Right lobe of liver (tissue), 6 donors: ENCODE measurements around the gene EFCAB5. TPM values are rescaled to one million over a fixed set of nuclear protein-coding genes. Genes with fewer than 3 reads are reported as not detected.

Experiments
- ATAC-seq, 4 donors: fragments of 200-7000 bp; cut with Tn5 transposase; one replicate each; pipeline ENCODE4 v1.9.1; 2020; ENCODE audit warnings: mild to moderate bottlenecking in 4 of 4, moderate library complexity in 4 of 4
- DNase-seq, 3 donors: peaks; one replicate each; pipeline ENCODE4 v3.0.0-alpha.2; 2020
- H3K27ac ChIP-seq, 3 donors: fragments of 200-600 bp; one replicate each; pipeline ENCODE4 v1.8.0; 2022
- H3K27me3 ChIP-seq, 2 donors: fragments of 200-600 bp; one replicate each; pipeline ENCODE4 v1.8.0; 2022
- H3K36me3 ChIP-seq, 4 donors: fragments of 200-600 bp; sonication (generic) in 1 of 4; one replicate each; pipeline versions ENCODE4 v1.5.1 to v1.8.0; 2017 to 2022; ENCODE audit warnings: control low read depth in 1 of 4
- H3K4me1 ChIP-seq, 4 donors: fragments of 200-600 bp; sonication (generic) in 1 of 4; one replicate each; pipeline versions ENCODE4 v1.5.1 to v1.8.0; 2017 to 2022; ENCODE audit warnings: control low read depth in 1 of 4
- H3K4me3 ChIP-seq, 3 donors: fragments of 200-600 bp; one replicate each; pipeline ENCODE4 v1.8.0; 2022
- H3K9me3 ChIP-seq, 4 donors: fragments of 200-600 bp; sonication (generic) in 1 of 4; one replicate each; pipeline versions ENCODE4 v1.5.1 to v1.8.0; 2017 to 2022; ENCODE audit warnings: control low read depth in 1 of 4
- CTCF ChIP-seq, 4 donors: fragments of 200-600 bp in 3 of 4; fragments of 450-650 bp in 1 of 4; IDR thresholded peaks; one replicate each; pipeline versions ENCODE4 v1.5.1 to v1.8.0; 2016 to 2022; ENCODE audit warnings: antibody characterized with exemption in 4 of 4, mild to moderate bottlenecking in 2 of 4
- POLR2A ChIP-seq: fragments of 450-650 bp; IDR thresholded peaks from one replicate; pipeline ENCODE4 v1.6.1; 2017; ENCODE audit warnings: antibody characterized with exemption, mild to moderate bottlenecking
- WGBS: methylation state at CpG from one replicate; pipeline ENCODE4 v1.1.6; 2018; ENCODE audit warnings: low coverage, low lambda C conversion rate; ENCODE audit not compliant: insufficient coverage; ENCODE audit errors: missing lambda C conversion rate; 5-methylcytosine and 5-hydroxymethylcytosine counted together
- intact Hi-C, 2 donors: fragments of 100-400 bp; cut with DNase I; formaldehyde crosslinking; loops; one replicate each; pipeline versions ENCODE4 v1.11.2 to v1.14.1; 2022
- total RNA-seq, 6 experiments: library from RNA; depleted of rRNA in 2 of 6; stranded (reverse); fragments of >200 nt in 2 of 6; fragmentation: NEBNext Ultra II Directional in 3 of 6; extraction: Animal tissue kit (Norgen Biotek cat#: 25700) in 3 of 6; gene quantifications; one replicate each; pipeline versions ENCODE4 v1.1.0 to v1.2.4, GENCODE V29; 2016 to 2023
- donor health status: DM: no; HTN: yes; CAD: no.
- donor health status: DM: no; HTN: no; CAD: no.
- donor health status: DM: no; HTN: no; CAD: no.
- donor health status: DM: no; HTN: yes; CAD: no.
- donor health status: DM: no; HTN: yes; CAD: no.

EFCAB5 gene
- total RNA-seq, 6 experiments from 2014 or later: 0.32 TPM; not detected in 5

GRCh38 chr17:29905879-29906167, 35.6 kb upstream of the EFCAB5 start:
- intact Hi-C loops: no loop called here
- WGBS: 100% methylated on average over 1 of the region's 3 CpGs

GRCh38 chr17:29906969-29907368, 34.5 kb upstream of the EFCAB5 start:
- Histone ChIP-seq H3K27ac (no peak overlapping the region), H3K27me3 (no peaks in the 10 kb centered on the region), H3K36me3 (no peaks in the 10 kb centered on the region), H3K4me1 (no peaks in the 10 kb centered on the region), H3K4me3 (no peak overlapping the region), H3K9me3 (no peaks in the 10 kb centered on the region)
- no peak for ATAC-seq
- no peak for TF ChIP-seq CTCF (IDR thresholded peaks at IDR 0.05)
- TF ChIP-seq POLR2A: no peak
- 96% methylated on average over 2 of the region's 2 CpGs for WGBS
- no peak for DNase-seq
- intact Hi-C loops: no loop called here

More at GRCh38 chr17:29905879-29906167, 35.6 kb upstream of the EFCAB5 start:
- Histone ChIP-seq H3K9me3 (no peaks in the 10 kb centered on the region), H3K4me1 (no peaks in the 10 kb centered on the region), H3K4me3 (no peak overlapping the region), H3K27ac (no peak overlapping the region), H3K36me3 (no peaks in the 10 kb centered on the region), H3K27me3 (no peaks in the 10 kb centered on the region)
- no peak for ATAC-seq
- DNase-seq: no peak
- TF ChIP-seq POLR2A: no peak
- TF ChIP-seq CTCF (IDR thresholded peaks at IDR 0.05): no peak

GRCh38 chr17:29909236-29910003, 32.0 kb upstream of the EFCAB5 start:
- Histone ChIP-seq H3K36me3 (no peaks in the 10 kb centered on the region), H3K4me1 (no peaks in the 10 kb centered on the region), H3K27me3 (no peaks in the 10 kb centered on the region), H3K4me3 (no peak overlapping the region), H3K9me3 (no peaks in the 10 kb centered on the region), H3K27ac (no peak overlapping the region)
- WGBS: 90% methylated on average over 6 of the region's 6 CpGs
- intact Hi-C loops: no loop called here
- TF ChIP-seq POLR2A: no peak
- TF ChIP-seq CTCF (IDR thresholded peaks at IDR 0.05): no peak
- DNase-seq (no peak), ATAC-seq (no peak)

DNA sequence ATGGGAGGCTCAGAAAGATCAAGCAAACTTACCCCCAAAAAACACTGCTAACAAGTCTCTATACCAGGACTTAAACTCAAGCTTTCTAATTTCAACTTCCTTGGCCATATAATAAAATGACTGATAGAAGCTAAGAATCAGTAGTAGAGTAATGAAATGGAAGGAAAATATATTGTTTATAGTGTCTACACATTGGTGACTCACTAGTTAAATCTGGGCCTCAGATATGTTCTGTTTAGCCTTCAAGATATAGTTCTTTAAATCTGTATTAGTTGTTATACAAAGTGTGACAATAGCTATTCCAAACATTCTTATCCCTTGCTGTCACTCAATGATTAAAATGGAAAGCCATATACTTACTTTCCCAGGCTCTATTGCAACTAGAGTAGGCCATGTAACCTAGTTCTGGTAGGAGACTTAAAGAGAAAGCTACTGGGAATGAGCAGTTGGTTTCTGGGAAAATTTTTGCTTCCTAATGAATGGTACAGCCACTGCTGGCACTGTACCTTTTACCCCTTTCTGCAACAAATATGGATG, 29.7 kb upstream of the EFCAB5 start:
- TF ChIP-seq POLR2A (no peak), CTCF (IDR thresholded peaks at IDR 0.05) (no peak)
- Histone ChIP-seq H3K27me3 (no peaks in the 10 kb centered on the region), H3K36me3 (no peaks in the 10 kb centered on the region), H3K4me3 (no peak overlapping the region), H3K4me1 (no peaks in the 10 kb centered on the region), H3K9me3 (no peaks in the 10 kb centered on the region), H3K27ac (no peak overlapping the region)
- DNase-seq (no peak), ATAC-seq (no peak)
- intact Hi-C loops: no loop called here
